ENCODE data around the gene OR51E1.

DNA sequence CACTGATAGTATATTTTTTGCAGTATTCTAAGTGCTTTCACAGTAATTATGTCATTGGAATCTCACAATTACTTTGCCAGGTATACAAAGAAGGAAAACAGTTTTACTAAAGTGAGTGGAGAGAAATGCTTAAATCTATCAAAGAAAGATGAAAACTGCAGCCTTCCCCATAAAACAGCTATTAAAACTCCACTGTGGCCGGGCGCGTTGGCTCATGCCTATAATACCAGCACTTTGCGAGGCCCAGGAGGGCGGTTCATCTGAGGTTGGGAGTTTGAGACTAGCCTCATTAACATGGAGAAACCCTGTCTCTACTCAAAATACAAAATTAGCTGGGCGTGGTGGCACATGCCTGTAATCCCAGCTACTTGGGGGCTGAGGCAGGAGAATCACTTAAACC lies 19.1 kb downstream of the OR51E1 start:
- TF ChIP-seq, protein P1, sequence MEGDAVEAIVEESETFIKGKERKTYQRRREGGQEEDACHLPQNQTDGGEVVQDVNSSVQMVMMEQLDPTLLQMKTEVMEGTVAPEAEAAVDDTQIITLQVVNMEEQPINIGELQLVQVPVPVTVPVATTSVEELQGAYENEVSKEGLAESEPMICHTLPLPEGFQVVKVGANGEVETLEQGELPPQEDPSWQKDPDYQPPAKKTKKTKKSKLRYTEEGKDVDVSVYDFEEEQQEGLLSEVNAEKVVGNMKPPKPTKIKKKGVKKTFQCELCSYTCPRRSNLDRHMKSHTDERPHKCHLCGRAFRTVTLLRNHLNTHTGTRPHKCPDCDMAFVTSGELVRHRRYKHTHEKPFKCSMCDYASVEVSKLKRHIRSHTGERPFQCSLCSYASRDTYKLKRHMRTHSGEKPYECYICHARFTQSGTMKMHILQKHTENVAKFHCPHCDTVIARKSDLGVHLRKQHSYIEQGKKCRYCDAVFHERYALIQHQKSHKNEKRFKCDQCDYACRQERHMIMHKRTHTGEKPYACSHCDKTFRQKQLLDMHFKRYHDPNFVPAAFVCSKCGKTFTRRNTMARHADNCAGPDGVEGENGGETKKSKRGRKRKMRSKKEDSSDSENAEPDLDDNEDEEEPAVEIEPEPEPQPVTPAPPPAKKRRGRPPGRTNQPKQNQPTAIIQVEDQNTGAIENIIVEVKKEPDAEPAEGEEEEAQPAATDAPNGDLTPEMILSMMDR (IDR thresholded peaks at IDR 0.05) = no peak
- no peak for TF ChIP-seq POLR2A (IDR thresholded peaks at IDR 0.05)

All from uterus (tissue), 2 donors.